RWPE2 (cell line): ENCODE measurements around the gene LARGE1.

Experiments used
- ATAC-seq: fragments of 200-7000 bp; cut with Tn5 transposase; 3 replicates; pipeline ENCODE4 v1.9.1; 2021; ENCODE audit warnings: low read depth
- DNase-seq: peaks from one replicate; pipeline ENCODE4 v3.0.0-alpha.2; 2020; ENCODE audit warnings: low spot score
- H3K27ac ChIP-seq: fragments of 450-650 bp; 2 replicates; pipeline ENCODE4 v1.5.1; 2017; ENCODE audit warnings: mild to moderate bottlenecking; ENCODE audit not compliant: poor library complexity, severe bottlenecking
- H3K27me3 ChIP-seq: fragments of 250-450 bp; sonication (Bioruptor Pico); 2 replicates; pipeline ENCODE4 v1.5.1; 2021; ENCODE audit warnings: mild to moderate bottlenecking, moderate library complexity; ENCODE audit not compliant: insufficient read depth, poor library complexity, severe bottlenecking
- H3K36me3 ChIP-seq: fragments of 250-450 bp; sonication (Bioruptor Pico); 2 replicates; pipeline ENCODE4 v1.5.1; 2020; ENCODE audit warnings: low read depth, mild to moderate bottlenecking, moderate library complexity
- H3K4me1 ChIP-seq: fragments of 250-450 bp; sonication (Bioruptor Pico); 2 replicates; pipeline ENCODE4 v1.5.1; 2021; ENCODE audit warnings: mild to moderate bottlenecking, moderate library complexity; ENCODE audit not compliant: insufficient read depth, poor library complexity, severe bottlenecking
- H3K4me3 ChIP-seq: fragments of 250-450 bp; sonication (Bioruptor Pico); 2 replicates; pipeline ENCODE4 v1.5.1; 2021; ENCODE audit warnings: mild to moderate bottlenecking, moderate library complexity; ENCODE audit not compliant: severe bottlenecking
- H3K9me3 ChIP-seq: fragments of 250-450 bp; sonication (Bioruptor Pico); 2 replicates; pipeline ENCODE4 v1.5.1; 2021; ENCODE audit warnings: mild to moderate bottlenecking, moderate library complexity; ENCODE audit not compliant: severe bottlenecking
- CTCF ChIP-seq: fragments of 450-650 bp; IDR thresholded peaks from one replicate; pipeline ENCODE4 v1.5.1; 2017; ENCODE audit warnings: mild to moderate bottlenecking, moderate library complexity; ENCODE audit not compliant: poor library complexity, severe bottlenecking

LARGE1 gene

GRCh38 chr22:33600113-33600512, 320.2 kb downstream of the LARGE1 start:
- Histone ChIP-seq H3K27ac (no peak overlapping the region), H3K27me3 (no peaks in the 10 kb centered on the region), H3K36me3 (no peaks in the 10 kb centered on the region), H3K4me3 (no peak overlapping the region), H3K9me3 (no peaks in the 10 kb centered on the region), H3K4me1 (no peaks in the 10 kb centered on the region)
- TF ChIP-seq CTCF, result no peak
- ATAC-seq (no peak), DNase-seq (no peak)

GRCh38 chr22:33599596-33599995, 320.7 kb downstream of the LARGE1 start:
- ATAC-seq (no peak), DNase-seq (no peak)
- H3K27me3 ChIP-seq, result no peaks in the 10 kb centered on the region
- H3K27ac ChIP-seq, result no peak overlapping the region
- H3K4me1 ChIP-seq, result no peaks in the 10 kb centered on the region
- H3K9me3 ChIP-seq, result no peaks in the 10 kb centered on the region
- H3K36me3 ChIP-seq, result no peaks in the 10 kb centered on the region
- no peak overlapping the region for H3K4me3 ChIP-seq
- no peak for TF ChIP-seq CTCF

- no peak for DNase-seq
- Histone ChIP-seq H3K36me3 (no peaks in the 10 kb centered on the region), H3K4me1 (no peaks in the 10 kb centered on the region), H3K4me3 (no peak overlapping the region), H3K27me3 (no peaks in the 10 kb centered on the region), H3K9me3 (no peaks in the 10 kb centered on the region), H3K27ac (no peak overlapping the region)
- ATAC-seq, result no peak
- no peak for TF ChIP-seq CTCF
Observed at GRCh38 chr22:33598821-33599220, 321.5 kb downstream of the LARGE1 start.

GRCh38 chr22:33597274-33597985, 322.8 kb downstream of the LARGE1 start:
- Histone ChIP-seq H3K36me3 (no peaks in the 10 kb centered on the region), H3K9me3 (no peaks in the 10 kb centered on the region), H3K4me3 (no peak overlapping the region), H3K27me3 (no peaks in the 10 kb centered on the region), H3K4me1 (no peaks in the 10 kb centered on the region), H3K27ac (no peak overlapping the region)
- DNase-seq, result no peak
- ATAC-seq, result no peak
- no peak for TF ChIP-seq CTCF

GRCh38 chr22:33593818-33594217, 326.5 kb downstream of the LARGE1 start:
- Histone ChIP-seq H3K36me3 (no peaks in the 10 kb centered on the region), H3K9me3 (no peaks in the 10 kb centered on the region), H3K4me1 (no peaks in the 10 kb centered on the region), H3K4me3 (no peak overlapping the region), H3K27ac (no peak overlapping the region), H3K27me3 (no peaks in the 10 kb centered on the region)
- no peak for ATAC-seq
- DNase-seq, result no peak
- TF ChIP-seq CTCF, result no peak
